ENCODE results near the gene CTAG2. TPM values are rescaled to one million over a fixed set of nuclear protein-coding genes. Genes with fewer than 3 reads are reported as not detected.

CTAG2 gene
- polyA plus RNA-seq, 1 donor from 2014 or later = not detected

DNA sequence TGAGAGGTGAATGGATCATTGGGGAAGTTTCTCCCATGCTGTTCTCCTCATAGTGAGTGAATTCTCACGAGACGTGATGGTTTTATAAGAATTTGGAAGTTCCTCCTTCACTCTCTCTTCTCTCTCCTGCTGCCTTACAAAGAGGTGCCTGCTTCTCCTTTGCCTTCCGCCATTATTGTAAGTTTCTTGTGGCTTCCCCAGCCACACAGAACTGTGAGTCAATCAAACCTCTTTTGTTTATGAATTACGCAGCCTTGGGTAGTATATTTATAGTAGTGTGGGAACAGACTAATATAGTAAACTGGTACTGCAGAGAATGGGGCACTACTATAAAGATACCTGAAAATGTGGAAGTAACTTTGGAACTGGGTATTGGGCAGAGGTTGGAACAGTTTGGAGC is 7.8 kb upstream of the CTAG2 start:
- H2AFZ ChIP-seq (ENCODE audit: low read depth, low read length) = no peak overlapping the region
- H3K36me3 ChIP-seq (ENCODE audit: insufficient read depth, low read length) = no peaks in the 10 kb centered on the region
- no peak overlapping the region for H3K27ac ChIP-seq (ENCODE audit: low read length)
- no peak overlapping the region for H3K4me3 ChIP-seq (ENCODE audit: low read length)
- H3K9me3 ChIP-seq (ENCODE audit: low read length) = no peaks in the 10 kb centered on the region
- TF ChIP-seq POLR2AphosphoS5 (IDR thresholded peaks at IDR 0.05) (no peak), RAD21 (conservative IDR thresholded peaks at IDR 0.05) (no peak), EZH2 (IDR thresholded peaks at IDR 0.05; ENCODE audit: borderline replicate concordance, insufficient read depth, low read length, poor library complexity, severe bottlenecking) (no peak), TAF1 (IDR thresholded peaks at IDR 0.05; ENCODE audit: low read depth) (no peak), SMC3 (conservative IDR thresholded peaks at IDR 0.05; ENCODE audit: poor library complexity) (no peak), EP300 (conservative IDR thresholded peaks at IDR 0.05; ENCODE audit: poor library complexity, severe bottlenecking) (no peak), MXI1 (conservative IDR thresholded peaks at IDR 0.05; ENCODE audit: poor library complexity, severe bottlenecking) (no peak)
- TF ChIP-seq, protein P1, sequence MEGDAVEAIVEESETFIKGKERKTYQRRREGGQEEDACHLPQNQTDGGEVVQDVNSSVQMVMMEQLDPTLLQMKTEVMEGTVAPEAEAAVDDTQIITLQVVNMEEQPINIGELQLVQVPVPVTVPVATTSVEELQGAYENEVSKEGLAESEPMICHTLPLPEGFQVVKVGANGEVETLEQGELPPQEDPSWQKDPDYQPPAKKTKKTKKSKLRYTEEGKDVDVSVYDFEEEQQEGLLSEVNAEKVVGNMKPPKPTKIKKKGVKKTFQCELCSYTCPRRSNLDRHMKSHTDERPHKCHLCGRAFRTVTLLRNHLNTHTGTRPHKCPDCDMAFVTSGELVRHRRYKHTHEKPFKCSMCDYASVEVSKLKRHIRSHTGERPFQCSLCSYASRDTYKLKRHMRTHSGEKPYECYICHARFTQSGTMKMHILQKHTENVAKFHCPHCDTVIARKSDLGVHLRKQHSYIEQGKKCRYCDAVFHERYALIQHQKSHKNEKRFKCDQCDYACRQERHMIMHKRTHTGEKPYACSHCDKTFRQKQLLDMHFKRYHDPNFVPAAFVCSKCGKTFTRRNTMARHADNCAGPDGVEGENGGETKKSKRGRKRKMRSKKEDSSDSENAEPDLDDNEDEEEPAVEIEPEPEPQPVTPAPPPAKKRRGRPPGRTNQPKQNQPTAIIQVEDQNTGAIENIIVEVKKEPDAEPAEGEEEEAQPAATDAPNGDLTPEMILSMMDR (IDR thresholded peaks at IDR 0.05; ENCODE audit: poor library complexity, severe bottlenecking) = no peak
- TF ChIP-seq, protein P2, sequence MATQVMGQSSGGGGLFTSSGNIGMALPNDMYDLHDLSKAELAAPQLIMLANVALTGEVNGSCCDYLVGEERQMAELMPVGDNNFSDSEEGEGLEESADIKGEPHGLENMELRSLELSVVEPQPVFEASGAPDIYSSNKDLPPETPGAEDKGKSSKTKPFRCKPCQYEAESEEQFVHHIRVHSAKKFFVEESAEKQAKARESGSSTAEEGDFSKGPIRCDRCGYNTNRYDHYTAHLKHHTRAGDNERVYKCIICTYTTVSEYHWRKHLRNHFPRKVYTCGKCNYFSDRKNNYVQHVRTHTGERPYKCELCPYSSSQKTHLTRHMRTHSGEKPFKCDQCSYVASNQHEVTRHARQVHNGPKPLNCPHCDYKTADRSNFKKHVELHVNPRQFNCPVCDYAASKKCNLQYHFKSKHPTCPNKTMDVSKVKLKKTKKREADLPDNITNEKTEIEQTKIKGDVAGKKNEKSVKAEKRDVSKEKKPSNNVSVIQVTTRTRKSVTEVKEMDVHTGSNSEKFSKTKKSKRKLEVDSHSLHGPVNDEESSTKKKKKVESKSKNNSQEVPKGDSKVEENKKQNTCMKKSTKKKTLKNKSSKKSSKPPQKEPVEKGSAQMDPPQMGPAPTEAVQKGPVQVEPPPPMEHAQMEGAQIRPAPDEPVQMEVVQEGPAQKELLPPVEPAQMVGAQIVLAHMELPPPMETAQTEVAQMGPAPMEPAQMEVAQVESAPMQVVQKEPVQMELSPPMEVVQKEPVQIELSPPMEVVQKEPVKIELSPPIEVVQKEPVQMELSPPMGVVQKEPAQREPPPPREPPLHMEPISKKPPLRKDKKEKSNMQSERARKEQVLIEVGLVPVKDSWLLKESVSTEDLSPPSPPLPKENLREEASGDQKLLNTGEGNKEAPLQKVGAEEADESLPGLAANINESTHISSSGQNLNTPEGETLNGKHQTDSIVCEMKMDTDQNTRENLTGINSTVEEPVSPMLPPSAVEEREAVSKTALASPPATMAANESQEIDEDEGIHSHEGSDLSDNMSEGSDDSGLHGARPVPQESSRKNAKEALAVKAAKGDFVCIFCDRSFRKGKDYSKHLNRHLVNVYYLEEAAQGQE (IDR thresholded peaks at IDR 0.05; ENCODE audit: borderline replicate concordance) = no peak
- H4K20me1 ChIP-seq (ENCODE audit: insufficient read depth) = no peaks in the 10 kb centered on the region
- no peak overlapping the region for H3K9ac ChIP-seq (ENCODE audit: low read length)
- no peaks in the 10 kb centered on the region for H3K27me3 ChIP-seq (ENCODE audit: insufficient read depth, low read depth, low read length)
- no peak overlapping the region for H3K4me2 ChIP-seq (ENCODE audit: low read length)
- H3F3A ChIP-seq (ENCODE audit: insufficient read depth, low read length, poor library complexity, severe bottlenecking) = no peaks in the 10 kb centered on the region
- H3K79me2 ChIP-seq (replicated peaks; ENCODE audit: insufficient read depth, low read length) = no peaks in the 10 kb centered on the region
- no peaks in the 10 kb centered on the region for H3K9me2 ChIP-seq (ENCODE audit: insufficient read depth, low read length)

DNA sequence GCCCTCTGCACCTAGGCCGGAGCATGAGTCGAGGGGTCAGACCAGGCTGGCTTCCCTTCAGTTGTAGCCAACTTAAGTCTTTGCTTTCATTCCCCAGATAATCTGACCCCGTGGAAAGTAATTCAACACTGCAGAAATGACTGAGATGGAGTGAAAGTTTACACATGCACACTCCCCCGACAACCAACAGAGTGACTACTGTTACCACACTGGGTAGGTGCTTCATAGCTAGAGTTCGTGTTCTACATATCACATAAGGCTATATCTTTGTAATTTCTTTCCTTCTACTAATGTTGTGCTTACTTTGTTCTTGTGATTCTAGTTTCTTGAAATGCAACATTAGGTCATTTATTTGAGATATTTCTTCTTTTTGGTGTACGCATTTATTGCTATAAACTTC is 7.2 kb upstream of the CTAG2 start:
- no peaks in the 10 kb centered on the region for H3K79me2 ChIP-seq (replicated peaks; ENCODE audit: insufficient read depth, low read length)
- H3K9ac ChIP-seq (ENCODE audit: low read length) = no peak overlapping the region
- TF ChIP-seq MXI1 (conservative IDR thresholded peaks at IDR 0.05; ENCODE audit: poor library complexity, severe bottlenecking) (no peak), SMC3 (conservative IDR thresholded peaks at IDR 0.05; ENCODE audit: poor library complexity) (no peak), RAD21 (conservative IDR thresholded peaks at IDR 0.05) (no peak)
- no peaks in the 10 kb centered on the region for H3F3A ChIP-seq (ENCODE audit: insufficient read depth, low read length, poor library complexity, severe bottlenecking)
- H3K4me2 ChIP-seq (ENCODE audit: low read length) = no peak overlapping the region
- no peak overlapping the region for H3K4me3 ChIP-seq (ENCODE audit: low read length)
- H3K27ac ChIP-seq (ENCODE audit: low read length) = no peak overlapping the region
- no peaks in the 10 kb centered on the region for H3K36me3 ChIP-seq (ENCODE audit: insufficient read depth, low read length)
- H2AFZ ChIP-seq (ENCODE audit: low read depth, low read length) = no peak overlapping the region
- no peaks in the 10 kb centered on the region for H4K20me1 ChIP-seq (ENCODE audit: insufficient read depth)
- no peaks in the 10 kb centered on the region for H3K27me3 ChIP-seq (ENCODE audit: insufficient read depth, low read depth, low read length)
- no peaks in the 10 kb centered on the region for H3K9me3 ChIP-seq (ENCODE audit: low read length)
- no peaks in the 10 kb centered on the region for H3K9me2 ChIP-seq (ENCODE audit: insufficient read depth, low read length)

DNA sequence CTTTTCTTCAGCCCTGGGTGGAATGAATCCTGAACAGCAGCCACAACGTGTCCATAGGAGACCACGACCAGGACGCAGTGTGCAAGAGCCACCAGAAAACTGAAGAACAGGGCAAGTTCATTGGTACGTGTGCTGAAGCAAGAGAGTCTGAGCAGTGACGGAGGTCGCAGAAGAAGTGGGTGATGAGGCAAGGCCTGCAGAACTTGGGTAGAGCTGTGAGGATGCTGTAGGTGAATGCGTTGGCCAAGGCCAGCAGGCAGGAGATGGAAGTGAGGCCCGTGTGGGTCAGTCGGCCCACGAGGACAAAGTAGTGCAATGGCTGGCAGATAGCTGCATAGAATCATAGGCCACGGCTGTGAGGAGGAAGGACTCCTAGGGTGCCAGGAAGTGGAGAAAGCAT is 5.6 kb upstream of the CTAG2 start:
- H3K9me2 ChIP-seq (ENCODE audit: insufficient read depth, low read length) = no peaks in the 10 kb centered on the region
- H3K4me3 ChIP-seq (ENCODE audit: low read length) = no peak overlapping the region
- no peaks in the 10 kb centered on the region for H3K9me3 ChIP-seq (ENCODE audit: low read length)
- H3F3A ChIP-seq (ENCODE audit: insufficient read depth, low read length, poor library complexity, severe bottlenecking) = no peaks in the 10 kb centered on the region
- H3K36me3 ChIP-seq (ENCODE audit: insufficient read depth, low read length) = no peaks in the 10 kb centered on the region
- no peak for TF ChIP-seq POLR2AphosphoS5 (IDR thresholded peaks at IDR 0.05)
- no peaks in the 10 kb centered on the region for H3K79me2 ChIP-seq (replicated peaks; ENCODE audit: insufficient read depth, low read length)
- H3K4me2 ChIP-seq (ENCODE audit: low read length) = no peak overlapping the region
- H3K27ac ChIP-seq (ENCODE audit: low read length) = no peak overlapping the region
- no peaks in the 10 kb centered on the region for H4K20me1 ChIP-seq (ENCODE audit: insufficient read depth)
- no peak overlapping the region for H2AFZ ChIP-seq (ENCODE audit: low read depth, low read length)
- no peak overlapping the region for H3K9ac ChIP-seq (ENCODE audit: low read length)
- H3K27me3 ChIP-seq (ENCODE audit: insufficient read depth, low read depth, low read length) = no peaks in the 10 kb centered on the region
